ENCODE data around the gene BLOC1S1. TPM values are rescaled to one million over a fixed set of nuclear protein-coding genes. Genes with fewer than 3 reads are reported as not detected.

BLOC1S1 gene
- total RNA-seq, 4 donors from 2014 or later: 158 to 494 (median 381) TPM

GRCh38 chr12:55742719-55743405 lies 27.0 kb downstream of the BLOC1S1 start, which contains the start of gene GDF11:
GDF11 (plus strand) TSS chr12:55743122; CDS start chr12:55743317, 195 bp downstream.
- TF ChIP-seq POLR2AphosphoS5 (IDR thresholded peaks at IDR 0.05) (peak; percentile 50 to 87 (median 66)), POLR2A (IDR thresholded peaks at IDR 0.05) (peak; percentile 56), EP300 (IDR thresholded peaks at IDR 0.05; ENCODE audit: low read depth) (no peak)
- no peaks in the 10 kb centered on the region for H3K36me3 ChIP-seq
- peak within 1 kb of the TSS; percentile 39 to 63 (median 49) for H3K4me3 ChIP-seq
- intact Hi-C loops (cut with DNase I; ENCODE audit: low total_unique reads): loop anchor here (10.0 kb wide), 2 partner anchors 52 to 82 kb away; partner anchors contain the start of gene DNAJC14
- H3K27ac ChIP-seq: peak within 1 kb of the TSS; percentile 64 to 86 (median 84)
- peaks cover 15 to 41% (median 30%) of the 10 kb centered on the region in 4 donors for H3K4me1 ChIP-seq
- WGBS, 2 donors (ENCODE audit: low coverage in 1 of 2): 1 to 6% methylated on average over 3 to 15 of the region's 53 CpGs
- H3K9me3 ChIP-seq: no peaks in the 10 kb centered on the region
- in situ Hi-C loops (cut with MboI; ENCODE audit: low pct_ligation_motif_present in 1 of 4, low pct_unique_long_range_greater_than_20kb in 1 of 4, low sequenced_read_pairs in 3 of 4): loop anchor here in 1 of 4 donors (10.0 kb wide), 1 partner anchor 192 kb away; the partner anchor contains the start of gene DGKA
- H3K27me3 ChIP-seq: peaks cover 21% of the 10 kb centered on the region
- peak; percentile 81 for DNase-seq

GRCh38 chr12:55743406-55744339 lies 27.8 kb downstream of the BLOC1S1 start:
- H3K36me3 ChIP-seq: no peaks in the 10 kb centered on the region

GRCh38 chr12:55744340-55745030 lies 28.6 kb downstream of the BLOC1S1 start:
- no peak for DNase-seq
- intact Hi-C loops (cut with DNase I; ENCODE audit: low total_unique reads) (loop anchor here (10.0 kb wide), 2 partner anchors 50 to 80 kb away; partner anchors contain the start of gene DNAJC14), in situ Hi-C loops (cut with MboI; ENCODE audit: low pct_ligation_motif_present in 1 of 4, low pct_unique_long_range_greater_than_20kb in 1 of 4, low sequenced_read_pairs in 3 of 4) (loop anchor here in 3 of 4 donors (5.0 to 10.0 kb wide), 3 partner anchors 53 to 193 kb away; partner anchors contain the start of gene DGKA (in 1 of the 3))
- WGBS, 2 donors (ENCODE audit: low coverage in 1 of 2): 11% methylated on average over 5 to 11 of the region's 11 CpGs
- Histone ChIP-seq H3K27me3 (peaks cover 21% of the 10 kb centered on the region), H3K9me3 (no peaks in the 10 kb centered on the region), H3K4me1 (peaks cover 13 to 33% (median 22%) of the 10 kb centered on the region in 4 donors), H3K27ac (peak overlapping the region; percentile 64 to 86 (median 84)), H3K4me3 (peak overlapping the region in 3 of 4 donors; percentile 43 to 63 (median 55)), H3K36me3 (no peaks in the 10 kb centered on the region)
- TF ChIP-seq POLR2A (IDR thresholded peaks at IDR 0.05) (no peak), EP300 (IDR thresholded peaks at IDR 0.05; ENCODE audit: low read depth) (no peak), POLR2AphosphoS5 (IDR thresholded peaks at IDR 0.05) (no peak), CTCF (IDR thresholded peaks at IDR 0.05) (no peak)

More at GRCh38 chr12:55743406-55744339, 27.8 kb downstream of the BLOC1S1 start:
- intact Hi-C loops (cut with DNase I; ENCODE audit: low total_unique reads): loop anchor here (10.0 kb wide), 2 partner anchors 51 to 81 kb away; partner anchors contain the start of gene DNAJC14
- Histone ChIP-seq H3K27me3 (peaks cover 21% of the 10 kb centered on the region), H3K4me3 (peak overlapping the region; percentile 39 to 63 (median 49)), H3K9me3 (no peaks in the 10 kb centered on the region), H3K27ac (peak overlapping the region; percentile 64 to 86 (median 84)), H3K4me1 (peaks cover 13 to 33% (median 22%) of the 10 kb centered on the region in 4 donors)
- peak; percentile 65 for DNase-seq
- TF ChIP-seq CTCF (IDR thresholded peaks at IDR 0.05): no peak
- TF ChIP-seq POLR2A (IDR thresholded peaks at IDR 0.05): no peak
- TF ChIP-seq POLR2AphosphoS5 (IDR thresholded peaks at IDR 0.05): no peak
- no peak for TF ChIP-seq EP300 (IDR thresholded peaks at IDR 0.05; ENCODE audit: low read depth)
- in situ Hi-C loops (cut with MboI; ENCODE audit: low pct_ligation_motif_present in 1 of 4, low pct_unique_long_range_greater_than_20kb in 1 of 4, low sequenced_read_pairs in 3 of 4): loop anchor here in 1 of 4 donors (10.0 kb wide), 1 partner anchor 191 kb away; the partner anchor contains the start of gene DGKA
- 0 to 1% methylated on average over 6 to 23 of the region's 73 CpGs for WGBS, 2 donors (ENCODE audit: low coverage in 1 of 2)

All from transverse colon (tissue), 4 donors.